HG03354 (cell line): ENCODE measurements around the gene STC2.
"Not testable (repeated sequence)": the region's sequence is repeated elsewhere in the genome, so short reads cannot be mapped to it uniquely, and the experiment has no call there.

ENCODE experiments used
- ATAC-seq: cut with Tn5 transposase; IDR thresholded peaks from one replicate; pipeline ENCODE4 v1.9.1; 2021; ENCODE audit warnings: mild to moderate bottlenecking; ENCODE audit not compliant: unreplicated experiment, poor library complexity, severe bottlenecking

Gene STC2

GRCh38 chr5:173299820-173300219, 28.4 kb downstream of the STC2 start:
- ATAC-seq, result no peak

GRCh38 chr5:173298213-173298926, 29.8 kb downstream of the STC2 start:
- no peak for ATAC-seq

- no peak for ATAC-seq
Observed at GRCh38 chr5:173297813-173298212, 30.4 kb downstream of the STC2 start.

- no peak for ATAC-seq
Observed at GRCh38 chr5:173296737-173297676, 31.2 kb downstream of the STC2 start.

GRCh38 chr5:173295796-173296195, 32.4 kb downstream of the STC2 start:
- ATAC-seq, result no peak

GRCh38 chr5:173294673-173295320, 33.4 kb downstream of the STC2 start:
- ATAC-seq, result no peak

GRCh38 chr5:173293817-173294672, 34.2 kb downstream of the STC2 start:
- ATAC-seq, result peak; percentile 81

GRCh38 chr5:173291722-173292658, 36.2 kb downstream of the STC2 start:
- no peak for ATAC-seq

- ATAC-seq, result no peak
Observed at GRCh38 chr5:173290477-173291131, 37.6 kb downstream of the STC2 start.

- no peak for ATAC-seq
Observed at GRCh38 chr5:173289372-173289771, 38.8 kb downstream of the STC2 start.

- ATAC-seq, result no peak
Observed at GRCh38 chr5:173288632-173289031, 39.6 kb downstream of the STC2 start.

- ATAC-seq, result no peak
Observed at GRCh38 chr5:173287086-173287485, 41.1 kb downstream of the STC2 start.

GRCh38 chr5:173284343-173284958, 43.8 kb downstream of the STC2 start:
- not testable (repeated sequence) for ATAC-seq

GRCh38 chr5:173283318-173284288, 44.6 kb downstream of the STC2 start:
- ATAC-seq, result peak; percentile 98

GRCh38 chr5:173282916-173283315, 45.3 kb downstream of the STC2 start:
- ATAC-seq, result no peak

GRCh38 chr5:173281910-173282309, 46.3 kb downstream of the STC2 start:
- ATAC-seq, result no peak
